ENCODE results near the gene B3GNT2.
"Not testable (repeated sequence)": the region's sequence is repeated elsewhere in the genome, so short reads cannot be mapped to it uniquely, and the experiment has no call there.

B3GNT2 gene, protein sequence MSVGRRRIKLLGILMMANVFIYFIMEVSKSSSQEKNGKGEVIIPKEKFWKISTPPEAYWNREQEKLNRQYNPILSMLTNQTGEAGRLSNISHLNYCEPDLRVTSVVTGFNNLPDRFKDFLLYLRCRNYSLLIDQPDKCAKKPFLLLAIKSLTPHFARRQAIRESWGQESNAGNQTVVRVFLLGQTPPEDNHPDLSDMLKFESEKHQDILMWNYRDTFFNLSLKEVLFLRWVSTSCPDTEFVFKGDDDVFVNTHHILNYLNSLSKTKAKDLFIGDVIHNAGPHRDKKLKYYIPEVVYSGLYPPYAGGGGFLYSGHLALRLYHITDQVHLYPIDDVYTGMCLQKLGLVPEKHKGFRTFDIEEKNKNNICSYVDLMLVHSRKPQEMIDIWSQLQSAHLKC

DNA sequence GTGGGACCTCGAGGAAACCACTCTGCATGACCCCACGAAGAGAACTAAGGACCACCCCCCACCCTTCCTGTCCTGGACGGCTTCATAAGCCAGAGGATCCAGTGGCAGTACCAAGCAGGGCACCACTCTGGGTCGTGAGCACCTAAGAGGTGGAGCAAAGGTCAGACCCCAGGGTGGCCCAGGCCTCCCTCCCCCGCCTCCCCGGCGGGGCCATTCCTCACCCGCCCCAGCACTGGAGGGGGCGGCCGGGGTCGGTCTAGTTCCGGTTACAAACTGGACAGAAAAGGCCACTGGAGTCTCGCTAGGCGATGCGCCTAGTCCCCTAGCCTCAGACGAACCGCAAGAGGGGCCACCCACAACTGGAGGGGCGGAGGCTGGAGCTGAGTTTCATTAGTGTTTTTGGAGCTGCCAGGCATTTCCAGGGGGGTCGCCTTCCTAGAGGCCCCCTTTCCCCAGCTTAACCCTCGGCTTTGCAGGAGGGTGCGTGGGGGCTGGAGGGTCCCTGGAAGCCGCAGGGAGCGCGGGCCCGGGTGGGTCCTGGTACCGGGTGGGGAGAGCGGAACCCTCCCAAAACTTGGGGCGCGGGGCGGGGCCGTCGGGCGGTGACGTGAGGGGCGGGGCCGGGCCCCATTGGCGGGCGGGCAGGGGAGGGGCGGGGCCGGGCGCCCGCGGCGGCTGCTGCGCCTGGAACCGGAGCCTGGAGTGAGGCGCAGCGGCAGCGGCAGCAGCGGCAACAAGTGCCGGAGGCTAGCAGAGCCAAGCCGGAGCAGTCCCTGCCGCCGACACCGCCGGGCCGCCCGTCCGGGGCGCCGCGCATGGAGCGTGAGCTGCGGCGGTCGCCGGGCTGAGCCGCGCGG is at the start of gene B3GNT2:
TSS of gene B3GNT2 (plus strand) at position 695 of the 857 bp plus-strand sequence. CDS start 26,106 bp downstream, outside the sequence.
- peak; percentile 98 for DNase-seq (ENCODE audit: low spot score)

DNA sequence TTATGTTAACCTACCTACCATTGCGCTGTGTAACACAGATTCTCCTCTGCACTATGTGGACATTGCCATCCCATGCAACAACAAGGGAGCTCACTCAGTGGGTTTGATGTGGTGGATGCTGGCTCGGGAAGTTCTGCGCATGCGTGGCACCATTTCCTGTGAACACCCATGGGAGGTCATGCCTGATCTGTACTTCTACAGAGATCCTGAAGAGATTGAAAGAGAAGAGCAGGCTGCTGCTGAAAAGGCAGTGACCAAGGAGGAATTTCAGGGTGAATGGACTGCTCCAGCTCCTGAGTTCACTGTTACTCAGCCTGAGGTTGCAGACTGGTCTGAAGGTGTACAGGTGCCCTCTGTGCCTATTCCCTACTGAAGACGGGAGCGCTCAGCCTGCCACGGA is 49.1 kb upstream of the B3GNT2 start:
- DNase-seq (ENCODE audit: low spot score): not testable (repeated sequence)

DNA sequence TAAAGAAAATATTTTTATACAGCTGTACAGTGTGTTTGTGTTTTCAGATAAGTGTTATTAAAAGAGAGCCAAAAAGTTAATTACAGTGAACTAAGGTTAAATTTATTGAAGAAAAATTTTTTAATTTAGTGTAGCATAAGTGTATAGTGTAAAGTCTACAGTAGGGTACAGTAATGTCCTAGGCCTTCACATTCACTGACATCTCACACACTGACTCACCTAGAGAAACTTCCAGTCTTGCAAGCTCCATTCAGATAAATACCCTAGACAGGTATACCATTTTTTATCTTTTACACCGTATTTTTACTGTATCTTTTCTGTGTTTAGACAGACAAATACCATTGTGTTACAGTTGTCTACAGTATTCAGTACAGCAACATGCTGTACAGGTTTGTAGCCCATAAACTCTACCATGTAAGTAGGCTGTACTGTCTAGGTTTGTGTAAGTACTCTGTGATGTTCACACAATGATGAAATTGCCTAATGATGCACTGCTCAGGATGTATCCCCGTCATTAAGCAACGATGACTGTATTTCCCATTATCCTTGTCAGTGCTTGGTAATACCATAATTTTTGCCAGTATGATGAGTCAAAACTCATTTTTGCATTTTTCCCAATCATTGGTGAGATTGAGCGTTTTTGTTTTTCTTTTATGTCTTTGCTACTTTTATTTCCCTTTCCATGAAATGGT is 48.2 kb upstream of the B3GNT2 start:
- peak; percentile 51 for DNase-seq (ENCODE audit: low spot score)

DNA sequence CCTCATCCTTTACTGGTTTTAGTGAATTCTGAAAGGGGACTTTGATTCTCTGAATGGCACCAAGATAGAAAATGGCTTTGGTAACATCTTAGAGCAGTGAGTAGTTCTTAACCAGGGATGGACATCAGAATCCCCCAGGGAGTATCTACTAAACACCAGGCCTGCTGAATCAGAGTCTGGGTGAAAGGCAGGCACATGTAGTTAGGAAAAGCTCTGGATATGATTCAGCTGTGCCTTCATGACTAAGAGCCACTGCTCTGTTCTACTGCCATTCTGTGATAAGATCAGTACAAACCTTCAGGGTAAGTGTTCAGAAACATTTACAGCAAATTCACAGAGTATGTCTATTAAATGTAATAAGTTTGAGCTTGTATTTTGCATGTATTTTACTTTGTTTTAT is 46.2 kb upstream of the B3GNT2 start:
- DNase-seq (ENCODE audit: low spot score): peak; percentile 88

DNA sequence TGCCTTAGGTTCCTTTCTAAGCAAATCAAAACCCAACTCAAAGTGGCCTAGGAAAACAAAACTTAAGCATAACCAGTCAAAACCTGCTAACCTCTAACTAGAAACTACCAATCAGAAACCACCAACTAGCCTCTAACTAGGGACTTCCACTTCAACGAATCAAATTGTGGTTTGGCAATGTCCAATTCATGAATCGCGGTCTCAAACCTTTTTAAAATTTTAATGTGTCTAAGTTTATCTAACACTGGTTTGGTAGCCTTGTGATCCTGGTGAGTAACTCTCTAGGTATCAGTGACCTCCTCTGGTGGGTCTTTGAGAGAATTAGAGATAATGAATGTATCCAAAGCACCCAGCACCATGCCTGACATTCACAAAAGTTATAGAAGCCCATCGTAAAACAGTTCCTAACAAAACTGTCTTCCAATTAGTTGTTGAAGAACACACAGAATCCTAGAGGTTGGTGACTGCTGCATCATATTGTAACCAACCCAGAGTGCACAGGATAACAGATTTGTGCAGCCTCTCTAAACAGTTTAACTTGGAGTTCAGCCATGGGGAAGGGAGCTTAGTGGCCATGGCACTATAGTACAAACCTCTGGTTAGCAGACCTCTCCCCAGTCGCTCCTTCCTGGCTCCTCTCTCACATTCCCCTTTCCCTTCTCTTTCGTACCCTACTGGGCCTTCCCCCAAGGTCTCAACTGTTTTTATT is 45.2 kb upstream of the B3GNT2 start:
- DNase-seq (ENCODE audit: low spot score): no peak

DNA sequence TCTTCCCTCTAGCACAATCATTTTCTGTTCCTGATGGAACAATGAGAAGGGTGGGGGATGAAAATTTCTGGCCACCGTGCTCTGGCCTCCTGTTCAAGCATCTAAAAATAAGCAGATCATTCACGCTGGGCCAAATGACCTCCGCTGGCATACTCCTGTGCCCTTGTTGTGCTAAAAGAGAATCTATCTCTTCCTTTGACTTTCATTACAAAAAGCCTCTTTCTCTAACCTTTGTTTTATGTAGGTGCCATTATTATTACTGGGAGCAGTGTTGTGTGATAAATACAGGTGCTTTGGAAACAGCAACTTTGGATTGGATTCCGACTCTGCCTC is 44.6 kb upstream of the B3GNT2 start:
- DNase-seq (ENCODE audit: low spot score): no peak

DNA sequence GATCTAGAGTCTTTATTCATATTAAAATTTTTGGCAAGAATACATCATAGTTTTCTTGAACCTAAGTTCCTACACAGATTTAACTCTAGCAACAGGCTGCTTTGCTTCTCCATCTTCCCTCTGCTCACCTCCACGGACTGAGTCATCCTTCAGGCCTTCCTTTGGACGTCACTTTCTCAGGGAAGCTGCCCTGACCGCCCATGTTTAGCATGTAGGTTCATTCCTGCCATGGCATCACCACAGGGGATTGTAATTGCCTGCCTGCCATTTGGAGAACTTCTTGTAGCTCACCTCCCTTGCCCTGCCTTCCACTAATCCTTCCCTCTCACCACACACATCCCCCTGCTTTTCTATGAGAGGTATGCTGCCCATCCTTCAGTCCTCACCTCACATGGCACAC is 43.9 kb upstream of the B3GNT2 start:
- no peak for DNase-seq (ENCODE audit: low spot score)

DNA sequence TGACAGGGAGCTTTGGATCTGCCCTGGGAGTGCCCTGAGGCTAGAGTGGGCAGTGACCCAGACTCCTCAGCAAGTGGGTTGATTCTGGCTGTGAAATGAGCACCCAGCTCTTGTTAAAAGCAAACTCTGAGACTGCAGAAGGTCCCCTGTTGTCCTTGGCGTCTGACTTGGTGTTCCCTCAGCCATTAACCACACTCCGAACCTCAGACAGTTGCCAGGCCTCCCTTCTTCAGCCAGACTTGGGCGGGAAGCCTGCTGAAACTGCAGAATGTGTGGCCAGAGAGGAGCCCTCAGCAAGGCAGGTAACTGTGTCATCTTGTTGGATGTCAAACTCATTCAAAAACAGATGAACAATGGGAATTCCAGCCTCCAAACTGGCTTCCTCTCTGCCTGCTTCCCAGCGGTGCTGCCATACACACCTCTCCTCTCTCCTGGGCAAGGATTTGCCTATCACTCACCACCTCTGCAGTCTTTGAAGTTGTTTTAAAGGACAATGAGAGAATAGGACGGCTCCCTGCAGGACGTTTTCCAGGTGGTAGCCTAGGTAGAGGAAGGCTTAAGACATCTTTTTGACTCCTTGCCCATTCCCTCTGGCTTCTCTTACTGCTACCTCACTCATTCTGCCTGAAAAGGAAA is 38.9 kb upstream of the B3GNT2 start:
- DNase-seq (ENCODE audit: low spot score): no peak

DNA sequence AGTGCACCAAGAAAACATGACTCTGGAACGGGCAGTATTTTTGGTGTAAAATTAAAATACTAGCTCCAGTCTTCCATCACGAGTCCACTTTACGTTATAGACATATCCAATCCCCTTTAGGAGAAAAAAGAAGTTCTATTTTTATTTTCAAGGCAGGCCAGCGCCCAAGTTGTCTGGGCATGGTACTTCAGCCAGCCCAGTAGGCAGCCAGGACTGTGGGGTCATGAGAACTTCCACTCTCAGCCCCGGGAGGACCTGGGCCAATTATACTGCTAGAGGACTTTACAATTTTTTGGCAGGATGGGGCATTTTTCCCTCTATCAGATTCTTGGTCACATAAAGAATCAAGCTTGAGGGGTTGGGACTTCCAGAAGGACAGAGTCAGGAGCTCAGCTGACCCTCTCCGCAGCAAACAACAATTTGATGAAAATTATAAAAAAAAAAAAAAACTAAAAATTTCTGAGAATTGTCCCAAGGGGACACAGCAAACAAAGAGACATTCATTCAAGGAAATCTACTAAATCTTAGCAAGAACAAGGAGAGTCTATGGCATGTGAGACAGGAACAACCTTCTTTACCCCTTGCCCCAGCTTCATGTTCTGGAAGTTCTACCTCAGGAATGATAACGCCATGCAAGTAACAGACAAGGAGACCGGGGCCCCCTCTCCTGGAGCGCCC is 37.3 kb upstream of the B3GNT2 start:
- DNase-seq (ENCODE audit: low spot score): no peak

DNA sequence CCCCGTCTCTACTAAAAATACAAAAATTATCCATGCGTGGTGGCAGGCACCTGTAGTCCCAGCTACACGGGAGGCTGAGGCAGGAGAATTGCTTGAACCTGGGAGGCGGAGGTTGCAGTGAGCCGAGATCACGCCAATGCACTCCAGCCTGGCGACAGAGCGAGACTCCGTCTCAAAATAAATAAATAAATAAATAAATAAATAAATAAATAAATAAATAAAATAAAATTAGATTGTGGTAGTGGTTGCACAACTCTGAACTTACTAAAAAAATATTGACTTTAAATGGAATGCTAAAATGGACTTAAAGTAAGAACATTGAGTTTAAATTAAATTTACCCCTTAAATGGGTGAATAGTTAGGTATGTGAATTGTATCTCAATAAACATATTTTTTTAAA is 35.2 kb upstream of the B3GNT2 start:
- DNase-seq (ENCODE audit: low spot score): not testable (repeated sequence)

DNA sequence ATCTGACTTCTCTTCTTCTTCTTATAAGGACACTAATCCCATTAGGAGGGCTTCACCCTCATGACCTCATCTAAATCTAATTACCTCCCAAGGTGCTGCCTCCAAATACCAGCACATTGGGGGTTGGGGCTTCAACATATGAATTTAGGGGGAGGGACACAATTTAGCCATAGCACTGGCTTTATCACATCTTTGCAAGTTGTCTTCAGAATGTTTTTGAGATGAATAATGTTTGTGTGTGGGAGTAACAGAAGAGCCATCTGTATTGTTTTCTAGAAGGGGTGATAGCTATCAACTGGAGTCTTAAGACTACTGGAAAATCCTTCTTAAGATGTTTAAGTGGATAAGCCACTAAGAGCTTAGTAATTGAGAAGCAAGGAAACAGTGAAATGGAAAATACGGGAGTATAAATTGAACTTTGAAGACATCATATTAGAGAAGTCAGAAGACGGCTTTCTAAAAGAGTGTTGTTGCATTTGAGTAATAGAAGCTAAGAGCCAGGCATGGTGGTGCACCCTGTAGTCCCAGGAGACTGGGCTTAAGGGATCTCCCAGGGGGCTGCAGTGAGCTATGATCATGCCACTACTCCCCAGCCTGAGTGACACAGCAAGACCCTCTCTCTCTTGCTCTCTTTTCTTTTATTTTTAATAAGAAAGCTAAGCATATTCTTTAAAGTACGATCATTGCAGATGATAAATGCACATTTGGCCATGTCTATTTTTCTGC is 32.6 kb upstream of the B3GNT2 start:
- no peak for DNase-seq (ENCODE audit: low spot score)

DNA sequence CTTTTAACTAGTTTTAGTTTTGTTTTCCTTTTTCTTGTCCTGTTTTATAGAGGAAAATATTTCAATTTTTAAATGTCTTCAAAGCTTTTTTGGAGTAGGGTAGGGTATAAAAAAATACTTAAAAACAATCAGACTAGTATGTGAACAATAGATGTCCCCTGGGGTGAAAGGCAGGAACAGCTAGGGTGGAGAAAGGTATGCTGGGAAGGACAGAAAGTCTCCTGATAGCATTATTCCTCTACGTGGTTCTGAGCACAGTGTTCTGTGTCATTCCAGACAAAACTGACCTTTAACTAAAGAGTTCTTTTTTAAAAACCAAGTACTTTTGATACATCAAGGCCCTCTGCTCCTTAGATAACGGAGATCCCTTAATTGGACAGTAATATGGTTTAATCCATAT is 32.1 kb upstream of the B3GNT2 start:
- DNase-seq (ENCODE audit: low spot score): no peak

DNA sequence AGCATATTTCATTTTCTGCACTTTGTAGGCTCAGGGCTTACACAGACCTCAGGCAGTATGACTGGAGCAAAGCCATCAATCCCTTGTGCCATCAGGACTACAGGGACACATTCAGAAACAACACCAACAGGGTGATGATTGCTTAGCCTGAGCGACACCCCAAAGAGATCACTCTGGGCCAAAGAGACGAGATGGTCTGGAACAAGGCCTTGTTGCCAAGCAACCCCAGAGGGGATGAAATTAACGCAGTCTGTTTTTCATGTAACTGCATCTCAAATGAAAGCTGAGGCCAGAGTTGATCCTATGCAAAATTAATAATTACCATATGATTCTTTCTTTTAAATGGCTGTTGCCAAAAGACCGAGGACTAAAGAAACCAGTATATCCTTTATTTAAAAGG is 20.2 kb upstream of the B3GNT2 start:
- DNase-seq (ENCODE audit: low spot score): no peak

DNA sequence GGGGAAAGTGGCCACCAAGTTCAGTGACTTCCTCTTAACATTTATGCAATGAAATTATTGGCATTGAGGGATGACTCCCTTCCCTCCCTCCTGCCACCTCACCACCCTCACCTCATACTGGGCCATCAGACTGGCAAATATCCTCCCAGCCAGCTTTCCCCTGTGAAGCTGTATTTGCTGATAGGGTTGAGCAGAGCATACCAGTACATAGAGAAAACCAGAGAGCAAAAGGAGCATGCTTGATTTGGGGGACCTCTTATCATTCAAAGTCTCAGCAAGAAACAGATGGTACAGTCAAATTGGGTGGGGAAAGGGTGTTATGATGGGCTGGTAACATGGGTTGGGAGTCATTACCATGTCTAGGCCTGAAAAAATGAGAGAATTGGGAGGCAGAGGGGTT is 19.1 kb upstream of the B3GNT2 start:
- no peak for DNase-seq (ENCODE audit: low spot score)

DNA sequence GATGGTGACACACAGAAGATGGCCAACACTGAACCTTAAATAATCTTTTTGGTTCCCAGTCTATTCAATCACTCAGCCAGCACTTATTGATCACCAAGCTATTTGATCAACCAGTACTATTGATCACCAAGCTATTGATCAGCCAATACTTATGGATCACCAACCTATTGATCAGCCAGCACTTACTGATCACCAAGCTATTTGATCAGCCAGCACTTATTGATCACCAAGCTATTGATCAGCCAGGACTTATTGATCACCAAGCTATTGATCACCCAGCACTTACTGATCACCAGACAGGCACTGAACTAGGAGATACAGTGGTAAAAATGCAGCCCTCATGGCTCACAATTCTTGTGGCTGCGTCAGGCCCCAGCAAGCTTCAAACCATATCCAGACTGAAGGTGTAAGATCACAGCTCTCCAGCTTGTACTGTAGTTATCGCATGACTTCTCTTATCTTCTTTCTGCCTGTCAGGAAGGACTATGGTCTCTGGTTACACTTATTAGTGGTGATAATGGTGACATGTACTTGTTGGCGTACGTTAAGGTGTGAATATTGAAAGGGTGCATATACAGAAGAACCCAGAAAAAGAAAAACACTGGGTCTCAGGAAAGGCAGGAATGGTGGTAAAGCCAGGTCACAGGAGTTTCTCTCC is 18.4 kb upstream of the B3GNT2 start:
- DNase-seq (ENCODE audit: low spot score): no peak

DNA sequence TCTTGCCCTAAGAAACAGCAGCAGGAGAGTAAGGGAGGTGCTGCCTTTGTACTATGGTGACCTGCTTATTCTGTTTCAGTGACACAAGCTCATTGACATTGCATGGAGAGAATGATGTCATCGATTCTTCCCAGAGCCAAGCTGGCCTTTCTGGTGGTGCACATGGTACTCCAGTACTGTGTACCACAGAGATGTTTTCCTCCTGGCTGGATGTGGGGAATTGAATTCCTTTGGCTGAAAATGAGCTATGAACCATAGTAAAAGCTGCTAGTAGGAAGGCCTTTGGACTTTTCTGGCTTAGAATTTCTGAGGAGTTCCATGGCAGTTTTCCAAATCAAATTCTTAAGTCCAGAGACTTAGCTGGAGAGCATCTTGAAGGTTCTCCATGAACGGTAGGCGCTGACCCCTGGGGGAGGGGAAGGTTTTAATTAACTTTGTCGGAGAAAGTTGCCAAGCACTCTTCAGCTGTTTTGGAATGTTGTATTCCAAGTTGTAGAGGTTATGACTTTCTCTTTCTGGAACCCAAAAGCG is 17.1 kb upstream of the B3GNT2 start:
- peak; percentile 36 for DNase-seq (ENCODE audit: low spot score)

DNA sequence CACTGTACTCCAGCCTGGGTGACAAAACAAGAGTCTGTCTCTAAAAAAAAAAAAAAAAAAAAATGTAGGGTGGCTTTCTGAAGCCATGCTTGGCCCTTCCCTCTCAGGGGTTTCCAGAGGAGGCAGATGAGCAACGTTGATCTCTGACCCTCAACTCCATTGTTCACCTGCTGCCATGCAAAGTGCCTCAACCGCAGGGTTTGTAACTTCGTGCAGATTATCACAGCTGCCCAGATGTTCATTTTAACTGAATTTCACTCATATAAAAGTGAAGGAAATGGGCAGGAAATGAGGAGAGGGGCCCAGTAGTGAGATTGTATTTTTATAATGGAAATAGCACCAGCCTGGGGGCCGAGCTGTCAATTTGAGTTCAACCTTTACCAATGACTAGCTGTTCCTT is 14.9 kb upstream of the B3GNT2 start:
- no peak for DNase-seq (ENCODE audit: low spot score)

DNA sequence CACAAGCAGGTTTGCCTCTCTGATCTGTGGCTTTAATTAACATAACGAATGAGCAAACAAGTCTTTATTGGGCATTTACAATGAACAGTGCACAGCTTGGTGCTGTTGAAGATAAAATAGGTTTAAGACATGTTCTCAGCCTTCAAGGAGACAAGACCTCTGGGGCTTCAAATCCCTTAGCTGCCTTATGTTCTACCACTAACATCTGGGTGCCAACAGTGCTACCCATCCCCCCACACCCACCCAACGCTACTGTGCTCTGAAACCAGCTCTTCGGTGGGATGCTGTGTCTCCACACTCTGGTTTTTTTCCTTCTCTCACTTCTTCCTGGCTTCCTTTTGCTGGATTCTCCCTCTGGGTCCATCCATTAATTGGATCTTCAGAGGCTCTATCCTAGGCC is 14.1 kb upstream of the B3GNT2 start:
- no peak for DNase-seq (ENCODE audit: low spot score)

DNA sequence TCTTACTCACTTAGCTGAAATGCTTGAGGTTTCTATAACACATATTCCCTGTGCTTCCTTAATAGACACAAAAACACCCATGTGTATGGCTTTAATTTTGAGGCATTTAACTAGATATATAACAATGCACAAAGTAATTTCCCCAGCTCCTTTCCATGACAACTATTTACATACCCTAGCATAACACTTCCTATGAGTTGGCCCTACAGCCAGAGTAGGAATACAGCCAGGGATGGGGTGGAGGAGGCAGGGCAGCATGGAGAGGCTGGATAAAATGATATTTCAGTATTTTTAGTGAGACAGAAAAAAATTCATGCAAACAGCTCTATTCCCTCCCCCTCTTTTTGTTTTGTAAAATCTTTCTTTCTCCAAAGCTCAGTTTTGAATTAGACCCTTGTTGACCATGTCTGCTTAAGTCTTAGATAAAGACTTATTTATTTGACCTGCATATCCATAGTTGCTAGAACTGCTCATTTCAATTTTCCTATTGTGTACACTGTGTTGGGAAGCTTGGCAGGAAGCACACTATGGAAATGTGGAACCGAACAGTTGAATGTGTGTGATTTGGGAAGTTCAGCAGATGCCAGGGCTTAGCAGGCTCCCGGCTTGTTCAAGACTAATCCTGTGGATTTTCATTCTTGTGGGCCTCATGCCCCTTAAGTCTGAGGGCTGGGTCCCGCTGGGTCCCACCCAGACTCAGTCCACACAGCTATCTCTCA is 11.2 kb upstream of the B3GNT2 start:
- no peak for DNase-seq (ENCODE audit: low spot score)
